Stimulated activated CD8-positive, alpha-beta memory T cell treated with anti-CD3 and anti-CD28 coated beads, Interleukin-12 subunit alpha, Interleukin-12 subunit beta, amount 100 ng/mL, for 4 hours (primary cell): ENCODE measurements around the gene NDUFA13.

ENCODE experiments used
- DNase-seq: peaks from one replicate; pipeline ENCODE4 v3.0.0-alpha.2; 2020; ENCODE audit warnings: low read depth

NDUFA13 gene

DNA sequence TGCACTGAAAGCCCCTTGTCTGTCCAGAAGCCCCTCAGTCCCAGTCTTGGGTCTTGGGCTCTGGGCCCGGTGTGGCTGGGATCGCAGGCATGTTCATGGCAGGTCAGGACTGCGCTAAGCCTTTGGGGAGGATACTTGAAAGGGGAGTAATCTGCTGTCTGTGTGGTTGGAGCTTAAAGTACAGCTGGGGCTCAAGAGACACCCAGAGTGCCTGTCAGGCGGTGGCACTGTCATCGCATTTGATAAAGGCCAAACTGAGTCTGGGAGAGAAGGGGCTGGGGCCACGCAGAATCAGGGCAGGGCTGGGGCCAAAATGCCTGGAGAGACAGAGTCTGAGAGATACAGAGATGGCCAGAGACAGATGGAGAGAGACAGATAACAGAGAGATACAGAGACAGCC is 17.8 kb downstream of the NDUFA13 start:
- DNase-seq: no peak

DNA sequence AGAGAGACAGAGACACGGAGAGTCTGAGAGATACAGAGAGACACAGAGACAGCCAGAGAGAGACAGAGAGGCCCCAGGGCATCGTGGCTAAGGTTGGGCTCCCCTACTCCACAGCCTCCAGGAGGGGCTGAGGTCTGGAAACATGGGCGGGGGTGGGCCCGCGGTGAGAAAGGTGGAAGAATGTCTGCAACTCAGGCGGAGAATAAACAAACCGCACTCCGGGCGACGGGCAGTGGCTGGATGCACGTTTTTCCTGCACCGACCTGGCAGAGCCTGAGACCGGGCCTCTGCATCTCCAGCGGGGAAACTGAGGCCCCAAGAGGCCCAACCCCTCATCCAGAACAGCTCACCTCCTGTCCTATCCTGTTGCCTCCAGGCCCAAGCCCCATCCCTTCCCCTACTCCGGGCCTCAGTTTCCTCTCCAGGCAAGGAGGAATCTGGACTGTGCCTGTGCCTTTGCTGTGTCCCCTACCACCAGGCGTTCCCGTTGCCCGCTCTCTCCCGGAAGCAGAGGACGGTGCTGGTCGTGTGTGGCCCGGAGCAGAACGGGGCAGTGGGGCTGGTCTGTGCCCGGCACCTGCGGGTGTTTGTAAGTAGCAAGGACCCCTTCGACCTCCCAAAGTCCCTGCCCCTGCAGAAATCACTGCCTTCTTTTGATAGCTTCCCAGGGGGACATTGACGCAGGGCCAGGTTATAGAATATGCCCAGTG is 18.7 kb downstream of the NDUFA13 start:
- DNase-seq: no peak

DNA sequence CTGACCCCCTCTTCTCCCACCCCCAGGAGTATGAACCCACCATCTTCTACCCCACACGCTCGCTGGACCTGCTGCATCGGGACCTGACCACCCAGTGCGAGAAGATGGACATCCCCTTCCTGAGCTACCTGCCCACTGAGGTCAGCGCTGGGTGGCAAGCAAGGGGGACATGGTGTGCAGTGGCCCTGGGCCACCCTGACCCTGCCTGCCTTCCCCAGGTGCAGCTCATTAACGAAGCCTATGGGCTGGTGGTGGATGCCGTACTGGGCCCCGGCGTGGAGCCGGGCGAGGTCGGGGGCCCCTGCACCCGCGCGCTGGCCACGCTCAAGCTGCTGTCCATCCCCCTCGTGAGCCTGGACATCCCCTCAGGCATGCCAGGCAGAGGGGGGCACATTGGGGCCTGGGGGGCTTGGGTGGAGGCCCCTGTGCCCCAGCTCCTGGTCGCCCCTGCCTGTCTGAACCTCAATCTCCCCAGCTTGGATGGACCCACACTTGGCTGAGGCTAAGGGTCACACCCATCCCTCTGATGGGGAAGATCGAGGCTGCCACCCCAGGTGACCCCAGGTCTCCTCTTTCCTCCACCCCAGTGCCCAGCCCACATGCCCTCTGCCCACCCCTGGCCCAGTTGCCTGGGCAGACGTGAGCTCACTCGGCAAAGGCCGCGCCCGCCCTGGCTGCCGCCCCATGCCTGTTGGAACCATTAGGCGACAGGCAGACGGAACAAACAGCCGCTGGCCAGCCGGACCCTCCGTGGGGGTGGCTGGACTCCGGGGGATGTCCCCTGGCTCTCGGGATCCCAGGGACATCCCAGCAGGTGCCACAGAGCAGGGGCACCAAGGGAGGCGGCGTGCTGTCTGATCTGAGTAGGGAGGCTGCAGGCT is 19.5 kb downstream of the NDUFA13 start:
- DNase-seq: no peak

- no peak for DNase-seq
Observed at GRCh38 chr19:19537075-19538048, 21.3 kb downstream of the NDUFA13 start.

DNA sequence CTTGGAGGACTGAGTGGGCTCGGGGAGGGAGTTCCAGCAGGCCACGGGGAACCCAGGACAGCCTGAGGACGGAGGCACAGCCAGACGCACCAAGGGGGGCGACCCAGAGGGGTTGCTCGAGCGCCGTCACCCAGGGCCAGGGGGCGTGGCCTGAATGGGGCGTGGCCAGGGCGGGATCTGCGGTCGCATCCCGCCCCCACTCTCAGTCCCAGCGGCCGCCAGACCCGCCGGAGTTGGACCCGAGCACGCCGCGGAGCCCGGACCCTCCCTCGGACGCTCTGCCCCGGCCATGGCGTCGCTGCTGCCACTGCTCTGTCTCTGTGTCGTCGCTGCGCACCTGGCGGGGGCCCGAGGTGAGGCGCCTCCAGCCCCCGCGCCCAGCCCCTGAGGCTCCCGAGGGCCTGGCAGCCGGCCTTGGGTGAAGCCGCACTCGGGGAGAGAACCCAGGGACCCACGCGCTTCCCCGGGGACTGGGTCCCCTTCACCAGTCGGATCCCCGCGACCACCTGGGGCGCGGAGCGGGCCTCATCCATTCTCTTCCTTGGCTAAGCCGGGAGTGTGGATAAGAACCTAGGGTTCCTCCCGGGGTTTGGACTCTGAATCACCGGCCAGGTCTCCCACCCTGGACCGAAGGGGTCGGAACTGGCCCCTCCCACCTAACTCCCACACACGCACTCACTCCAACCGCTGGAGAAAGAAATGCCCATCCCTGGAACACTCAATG is 22.2 kb downstream of the NDUFA13 start, which contains the start of gene CILP2:
Gene CILP2, plus strand, starts transcription at position 205 of the 724 bp plus-strand sequence. Its CDS starts 85 bp downstream, at position 290.
- no peak for DNase-seq

DNA sequence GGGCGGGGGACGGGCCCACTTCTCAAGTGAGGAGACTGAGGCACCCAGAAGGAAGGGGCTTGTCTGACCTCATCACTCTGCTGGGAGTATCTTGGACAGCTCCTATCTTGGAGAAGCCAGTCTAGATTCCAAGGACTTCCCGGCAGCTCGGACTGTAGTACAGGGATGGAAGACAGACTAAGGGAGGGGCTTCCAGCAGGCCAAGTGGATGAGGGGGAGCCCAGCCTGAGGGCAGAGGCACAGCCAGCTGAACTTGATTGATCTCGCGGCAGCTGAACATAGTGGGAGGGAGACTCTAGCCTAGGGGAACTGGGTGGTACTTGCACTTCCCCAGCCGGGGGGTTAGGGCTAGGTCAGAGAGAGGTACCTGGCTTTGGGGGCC is 22.8 kb downstream of the NDUFA13 start:
- DNase-seq: no peak

- no peak for DNase-seq
Observed at GRCh38 chr19:19539698-19540063, 23.7 kb downstream of the NDUFA13 start.

DNA sequence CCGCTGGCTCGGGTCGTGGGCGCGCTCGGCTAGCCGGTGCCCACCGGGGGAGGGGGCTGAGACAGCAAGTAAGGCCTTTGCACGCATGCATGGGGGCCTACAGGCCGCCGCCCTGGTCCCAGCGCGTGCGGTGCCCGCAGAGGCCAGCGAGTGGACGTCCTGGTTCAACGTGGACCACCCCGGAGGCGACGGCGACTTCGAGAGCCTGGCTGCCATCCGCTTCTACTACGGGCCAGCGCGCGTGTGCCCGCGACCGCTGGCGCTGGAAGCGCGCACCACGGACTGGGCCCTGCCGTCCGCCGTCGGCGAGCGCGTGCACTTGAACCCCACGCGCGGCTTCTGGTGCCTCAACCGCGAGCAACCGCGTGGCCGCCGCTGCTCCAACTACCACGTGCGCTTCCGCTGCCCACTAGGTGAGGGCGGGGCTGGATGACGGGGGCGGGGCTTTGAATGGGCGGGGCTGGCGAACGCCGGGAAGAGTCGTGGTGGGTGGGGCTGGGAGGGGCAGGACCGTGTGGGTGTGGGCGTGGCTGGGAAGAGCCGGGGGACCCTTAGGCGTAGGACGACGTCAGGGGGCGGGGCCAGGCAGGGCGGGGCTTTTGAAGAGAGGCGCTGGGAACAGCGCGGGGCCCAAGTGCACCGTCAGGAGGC is 24.2 kb downstream of the NDUFA13 start:
- DNase-seq: peak; percentile 51

DNA sequence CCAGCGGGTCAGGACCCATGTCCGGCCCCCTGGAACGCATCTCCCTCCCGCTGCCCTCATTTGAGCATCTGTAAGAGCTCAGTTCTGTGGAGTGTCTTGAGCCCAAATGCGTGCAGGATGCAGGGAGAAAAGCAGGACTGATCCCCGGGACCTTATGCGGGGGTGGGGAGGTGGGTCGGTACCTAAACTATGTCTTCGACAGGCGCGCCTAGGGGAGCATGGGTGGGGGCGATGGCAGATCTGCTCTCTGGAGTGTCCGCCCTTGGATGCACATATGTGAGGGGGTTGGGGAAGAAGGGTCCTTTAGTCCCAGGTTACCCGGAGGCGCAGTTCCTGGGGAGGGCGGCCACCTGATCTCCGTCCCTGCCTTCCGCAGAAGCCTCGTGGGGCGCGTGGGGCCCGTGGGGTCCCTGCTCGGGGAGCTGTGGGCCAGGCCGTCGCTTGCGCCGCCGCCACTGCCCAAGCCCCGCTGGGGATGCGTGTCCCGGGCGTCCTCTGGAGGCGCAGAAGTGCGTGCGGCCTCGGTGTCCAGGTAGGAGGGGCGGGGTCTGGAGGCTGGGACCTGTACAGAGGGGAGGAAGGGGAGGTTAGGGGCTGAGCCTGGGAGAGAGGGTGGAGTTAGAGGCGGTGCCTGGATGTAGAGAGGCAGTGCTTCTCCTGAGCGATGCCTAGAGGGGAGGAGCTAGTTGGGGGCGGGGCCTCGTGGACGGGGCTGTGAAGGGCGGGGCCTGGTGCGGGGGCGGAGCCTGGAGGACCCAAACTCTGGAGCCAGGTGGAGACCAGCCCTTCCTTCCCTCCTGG is 24.9 kb downstream of the NDUFA13 start:
- DNase-seq: peak; percentile 46

DNA sequence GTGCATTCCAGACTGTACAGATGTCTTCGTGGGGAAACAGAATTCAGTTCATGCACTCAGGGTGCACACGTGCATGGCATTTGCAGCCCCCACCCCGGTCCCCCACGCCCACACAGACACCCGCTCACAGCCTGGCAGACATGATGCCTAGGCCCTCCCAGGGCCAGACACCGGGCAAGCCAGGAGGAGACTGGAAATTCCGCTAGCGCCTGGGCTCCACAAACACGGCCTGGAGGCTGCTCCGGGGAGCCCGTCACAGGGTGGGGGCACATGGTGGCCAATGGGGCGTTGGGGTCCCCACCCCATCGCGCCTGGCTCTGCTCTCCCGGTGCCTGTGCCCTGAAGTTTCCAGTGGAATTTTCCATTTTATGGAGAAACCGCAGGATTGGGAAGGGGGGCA is 25.6 kb downstream of the NDUFA13 start:
- no peak for DNase-seq

- no peak for DNase-seq
Observed at GRCh38 chr19:19542507-19542906, 26.5 kb downstream of the NDUFA13 start.

- DNase-seq: no peak
Observed at GRCh38 chr19:19543101-19543500, 27.1 kb downstream of the NDUFA13 start.

GRCh38 chr19:19543640-19544039 is 27.6 kb downstream of the NDUFA13 start:
- no peak for DNase-seq

GRCh38 chr19:19544257-19544953 is 28.4 kb downstream of the NDUFA13 start:
- no peak for DNase-seq

GRCh38 chr19:19544954-19545591 is 29.0 kb downstream of the NDUFA13 start:
- DNase-seq: no peak

DNA sequence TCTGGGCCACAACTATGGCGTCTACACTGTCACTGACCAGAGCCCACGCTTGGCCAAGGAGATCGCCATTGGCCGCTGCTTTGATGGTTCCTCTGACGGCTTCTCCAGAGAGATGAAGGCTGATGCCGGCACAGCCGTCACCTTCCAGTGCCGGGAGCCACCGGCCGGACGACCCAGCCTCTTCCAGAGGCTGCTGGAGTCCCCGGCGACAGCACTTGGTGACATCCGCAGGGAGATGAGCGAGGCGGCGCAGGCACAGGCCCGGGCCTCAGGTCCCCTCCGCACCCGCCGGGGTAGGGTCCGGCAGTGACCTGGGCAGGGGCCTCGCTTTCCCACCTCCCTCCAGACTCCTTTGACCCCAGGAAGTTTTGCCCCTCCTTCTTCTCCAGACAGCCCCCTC is 29.7 kb downstream of the NDUFA13 start:
- no peak for DNase-seq

DNA sequence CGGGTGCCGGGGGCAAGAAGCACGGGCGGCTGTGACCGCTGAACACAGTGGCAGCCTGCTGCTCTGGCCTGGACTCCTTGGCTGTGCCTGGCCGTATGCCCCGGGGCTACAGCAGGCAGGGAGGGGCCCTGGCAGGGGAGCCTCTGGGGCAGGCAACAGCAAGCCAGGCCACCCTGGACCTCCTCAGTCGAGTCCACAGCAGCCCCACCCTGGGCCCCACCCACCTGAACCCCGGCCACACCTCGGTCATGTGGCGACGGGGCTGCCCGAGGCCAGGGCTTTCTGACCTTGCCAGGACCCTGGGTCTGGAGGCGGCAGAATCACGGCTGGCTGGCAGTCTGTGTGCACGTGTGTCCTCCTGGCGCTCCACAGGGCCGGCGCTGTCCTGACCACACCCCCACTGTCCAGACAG is 30.7 kb downstream of the NDUFA13 start:
- DNase-seq: no peak

GRCh38 chr19:19547674-19548336 is 31.8 kb downstream of the NDUFA13 start:
- no peak for DNase-seq
